GM18505 (cell line): ENCODE measurements around the gene ADGRG1.
"Not testable (repeated sequence)": the region's sequence is repeated elsewhere in the genome, so short reads cannot be mapped to it uniquely, and the experiment has no call there.

ENCODE experiments used
- ATAC-seq: cut with Tn5 transposase; IDR thresholded peaks from one replicate; pipeline ENCODE4 v1.9.1; 2021; ENCODE audit not compliant: unreplicated experiment
- POLR2A ChIP-seq: IDR thresholded peaks from 4 replicates; pipeline ENCODE4 v1.6.1; 2011; ENCODE audit warnings: borderline replicate concordance; ENCODE audit not compliant: insufficient read depth, insufficient read length; ENCODE audit errors: extremely low read depth

The ADGRG1 gene

DNA sequence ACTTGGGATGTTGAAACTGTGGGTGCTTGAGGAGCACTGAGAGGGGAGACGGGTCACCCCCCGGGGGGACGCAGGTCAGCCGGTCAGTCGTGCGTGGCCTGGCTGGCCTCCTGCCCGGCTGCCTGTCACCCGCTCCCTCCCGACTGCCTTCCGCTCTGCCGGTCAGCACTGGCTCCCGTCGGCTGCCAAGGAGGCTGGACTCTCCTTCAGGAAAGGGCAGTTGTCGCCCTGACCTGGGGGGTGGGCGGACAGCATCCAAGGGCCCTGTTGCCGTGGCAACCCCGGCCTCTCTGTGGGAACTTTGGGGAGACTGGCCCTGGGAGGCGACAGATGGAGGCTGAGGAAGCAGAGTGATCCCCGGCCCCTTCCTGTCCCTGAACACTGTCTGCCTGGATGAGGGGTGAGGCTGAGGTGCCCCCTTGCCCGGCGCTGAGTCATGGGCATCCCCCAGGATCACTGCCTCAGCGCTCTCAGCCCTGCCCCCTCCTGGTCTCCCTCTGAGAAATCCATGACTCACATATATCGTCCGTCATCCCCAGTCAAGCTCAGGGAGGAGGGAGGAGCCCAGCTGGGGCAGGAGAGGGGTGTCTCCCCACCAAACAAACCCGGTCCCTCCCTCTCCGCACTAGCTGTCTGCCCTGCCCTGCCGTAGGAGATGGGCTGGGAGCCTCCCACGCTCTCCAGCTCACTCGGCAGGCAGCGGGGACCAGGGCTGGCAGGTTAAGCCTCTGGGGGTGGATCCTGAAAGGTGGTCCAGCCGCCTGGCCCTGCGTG, at the start of gene ADGRG1:
Gene ADGRG1 (plus strand): TSS at position 623 of the 774 bp plus-strand sequence. CDS start 21,658 bp downstream, outside the sequence.
- no peak for ATAC-seq
- TF ChIP-seq POLR2A: no peak

DNA sequence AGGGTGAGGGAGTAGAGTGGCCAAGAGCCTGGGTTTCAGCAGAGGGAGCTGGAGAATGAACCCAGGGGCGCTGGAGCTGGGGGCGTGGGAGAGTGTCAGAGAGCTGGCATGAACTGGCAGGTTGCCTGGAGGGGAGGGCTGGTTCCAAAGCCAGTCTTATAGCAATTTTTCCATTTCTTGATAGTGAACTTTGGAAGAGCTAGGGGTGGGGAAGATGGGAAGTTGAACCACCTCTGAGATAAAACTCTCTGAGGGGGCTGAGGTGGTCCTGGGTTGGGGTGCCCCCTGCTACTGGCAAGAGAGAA, 49.1 kb upstream of the ADGRG1 start:
- TF ChIP-seq POLR2A: no peak

GRCh38 chr16:57585051-57585687, 43.3 kb upstream of the ADGRG1 start:
- no peak for ATAC-seq
- no peak for TF ChIP-seq POLR2A

More for the DNA sequence above, 49.1 kb upstream of the ADGRG1 start:
- no peak for ATAC-seq

DNA sequence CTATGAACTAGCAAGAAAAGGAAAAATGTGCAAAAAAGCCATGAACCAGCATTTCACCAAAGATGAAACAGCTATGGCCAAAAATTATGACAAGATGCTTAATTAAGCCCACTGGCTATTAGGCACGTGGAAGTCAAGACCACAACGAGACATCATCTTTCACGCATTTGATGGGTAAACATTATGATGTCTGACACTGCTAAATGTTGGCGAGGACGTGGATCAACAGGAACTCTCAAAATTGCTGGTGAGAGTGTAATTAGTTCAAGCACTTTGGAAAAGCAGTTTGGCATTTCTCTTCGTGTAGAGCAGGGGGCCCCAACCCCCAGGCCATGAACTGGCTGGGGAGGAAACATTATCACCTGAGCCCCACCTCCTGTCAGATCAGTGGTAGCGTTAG, 39.6 kb upstream of the ADGRG1 start:
- TF ChIP-seq POLR2A: no peak
- no peak for ATAC-seq

DNA sequence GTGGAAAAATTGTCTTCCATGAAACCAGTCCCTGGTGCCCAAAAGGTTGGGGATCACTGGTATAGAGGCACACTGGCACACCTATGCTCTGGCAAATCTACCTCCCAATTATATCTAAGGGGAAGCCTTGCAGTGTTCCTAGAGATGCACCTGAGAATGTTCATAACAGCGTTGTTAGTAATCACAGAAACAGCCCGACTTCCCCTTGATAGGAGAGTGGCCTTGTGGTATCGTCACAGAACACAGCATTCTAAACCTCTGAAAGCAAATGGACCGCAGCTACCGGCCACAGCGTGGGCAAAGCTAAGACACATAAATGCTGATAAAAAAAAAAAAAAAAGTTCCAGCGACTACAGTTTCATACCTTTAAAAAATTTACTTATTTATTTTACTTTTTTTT, 39.1 kb upstream of the ADGRG1 start:
- no peak for TF ChIP-seq POLR2A
- ATAC-seq: no peak

DNA sequence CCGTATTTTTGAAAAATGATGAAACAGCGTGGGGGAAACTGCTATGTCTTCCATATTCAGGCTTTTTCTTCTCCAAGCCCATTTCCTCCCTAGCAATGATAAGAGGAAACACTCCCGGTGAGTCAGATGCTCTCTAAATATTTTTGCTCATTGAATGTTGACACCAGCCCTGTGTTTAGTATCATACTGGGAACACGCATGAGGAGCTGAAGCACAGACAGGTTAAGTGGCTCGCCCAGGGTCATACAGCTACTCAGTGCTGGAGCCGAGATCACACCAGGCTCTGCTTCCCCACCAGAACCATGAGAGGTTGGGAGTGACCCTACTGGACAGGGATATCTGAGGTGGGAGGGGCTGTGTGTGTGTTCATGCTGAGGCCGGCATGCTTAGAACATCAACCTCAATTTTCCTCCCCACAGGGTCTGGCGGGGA, 37.8 kb upstream of the ADGRG1 start:
- ATAC-seq: no peak
- no peak for TF ChIP-seq POLR2A

DNA sequence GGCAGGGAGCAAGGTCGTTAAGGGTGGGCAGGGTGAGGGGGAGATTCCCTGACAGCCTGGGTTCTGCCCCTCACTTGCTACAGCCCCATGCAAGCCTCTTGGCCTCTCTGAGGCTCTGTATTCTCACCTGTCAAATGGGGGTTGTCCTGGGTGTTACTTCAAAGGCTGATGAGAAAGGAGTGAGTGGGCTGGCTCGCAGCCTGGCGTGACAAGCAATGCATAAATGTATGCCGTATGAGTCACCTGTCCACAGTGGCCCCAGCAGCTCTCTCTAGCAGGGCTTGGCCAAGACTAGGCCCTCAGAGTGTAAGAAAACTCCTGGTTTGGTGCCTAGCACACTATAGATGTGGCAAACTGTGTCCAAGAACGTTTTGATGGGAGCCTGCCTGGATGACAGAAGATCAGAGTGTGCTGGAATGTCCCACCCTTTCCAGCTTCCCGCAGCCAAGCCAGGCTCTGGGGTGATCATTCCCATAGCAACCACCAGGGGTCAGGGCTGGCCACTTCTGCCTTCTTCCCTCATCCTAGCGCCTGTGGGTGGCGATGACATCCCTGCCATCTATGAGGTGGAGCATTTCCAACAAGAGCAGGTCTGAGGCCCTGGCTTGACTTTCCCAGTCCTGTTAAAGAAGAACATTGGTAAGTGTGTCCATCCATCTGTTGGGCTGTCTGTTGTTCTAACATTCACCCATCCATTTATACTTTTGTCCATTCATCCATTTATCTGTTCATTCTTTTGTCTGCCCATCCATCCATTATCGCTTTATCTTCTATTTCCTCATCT, 37.2 kb upstream of the ADGRG1 start:
- no peak for TF ChIP-seq POLR2A
- ATAC-seq: peak; percentile 78

- no peak for TF ChIP-seq POLR2A
These were observed 36.5 kb upstream of the ADGRG1 start for GRCh38 chr16:57591870-57592485.

DNA sequence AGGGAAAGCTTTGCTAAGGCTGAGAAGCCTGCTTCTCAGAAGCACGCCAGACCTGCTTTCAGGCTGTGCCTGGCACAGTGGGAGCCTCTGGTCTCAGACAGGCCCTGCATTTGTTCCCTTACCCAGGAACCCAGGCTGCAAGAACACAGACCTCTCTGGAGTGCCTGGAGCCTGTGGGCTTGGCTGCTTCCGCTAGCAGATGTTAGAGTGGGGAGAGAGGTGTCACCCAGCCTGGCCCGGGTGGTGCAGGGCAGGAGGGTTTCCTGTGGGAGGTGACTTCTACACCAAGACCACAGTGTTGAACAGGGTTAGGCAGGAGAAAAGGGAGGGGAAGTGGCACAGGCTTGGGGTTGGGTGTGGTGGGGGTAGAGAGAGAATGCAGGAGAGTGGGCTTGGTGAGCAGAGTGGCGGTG, 35.8 kb upstream of the ADGRG1 start:
- no peak for ATAC-seq
- TF ChIP-seq POLR2A: no peak

More at GRCh38 chr16:57591870-57592485, 36.5 kb upstream of the ADGRG1 start:
- no peak for ATAC-seq

DNA sequence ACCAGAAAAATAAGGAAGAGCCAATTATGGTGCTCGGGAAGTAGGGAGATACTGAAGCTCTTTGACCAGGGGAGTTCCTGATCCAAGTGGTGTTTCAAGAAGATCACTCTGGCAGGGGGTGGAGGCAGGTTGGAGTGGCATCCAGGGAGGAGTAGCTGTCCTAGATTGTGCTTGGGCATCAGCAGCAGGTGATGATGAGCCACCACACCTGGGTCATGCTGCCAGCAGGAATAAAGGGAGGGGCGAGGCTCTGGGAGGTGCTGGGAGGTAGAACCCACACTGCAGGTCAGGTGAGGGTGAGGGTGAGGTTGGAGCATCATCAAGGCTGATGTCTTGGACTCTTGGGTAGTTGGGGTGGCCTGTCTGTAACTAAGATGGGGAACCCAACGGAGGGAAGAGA, 35.4 kb upstream of the ADGRG1 start:
- ATAC-seq: no peak
- TF ChIP-seq POLR2A: no peak

DNA sequence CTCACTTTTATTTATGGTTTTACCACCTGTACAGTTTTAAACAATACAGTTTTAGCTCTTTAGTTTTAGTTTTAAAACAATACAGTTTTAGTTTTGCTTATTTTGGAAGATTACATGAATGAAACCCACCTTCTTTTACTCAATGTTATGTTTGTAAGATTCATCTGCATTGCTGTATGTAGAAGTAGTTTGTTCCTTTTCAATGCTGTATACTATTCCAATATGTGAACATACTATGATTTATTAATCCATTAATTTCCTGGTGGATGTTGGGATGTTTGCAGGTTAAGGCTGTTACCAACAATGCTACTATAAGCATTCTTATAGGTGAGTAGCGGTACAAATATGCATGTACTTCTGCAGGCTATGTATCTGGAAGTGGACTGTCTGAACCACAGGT, 34.4 kb upstream of the ADGRG1 start:
- no peak for TF ChIP-seq POLR2A
- ATAC-seq: no peak

GRCh38 chr16:57594531-57595031, 33.8 kb upstream of the ADGRG1 start:
- ATAC-seq: no peak
- no peak for TF ChIP-seq POLR2A

DNA sequence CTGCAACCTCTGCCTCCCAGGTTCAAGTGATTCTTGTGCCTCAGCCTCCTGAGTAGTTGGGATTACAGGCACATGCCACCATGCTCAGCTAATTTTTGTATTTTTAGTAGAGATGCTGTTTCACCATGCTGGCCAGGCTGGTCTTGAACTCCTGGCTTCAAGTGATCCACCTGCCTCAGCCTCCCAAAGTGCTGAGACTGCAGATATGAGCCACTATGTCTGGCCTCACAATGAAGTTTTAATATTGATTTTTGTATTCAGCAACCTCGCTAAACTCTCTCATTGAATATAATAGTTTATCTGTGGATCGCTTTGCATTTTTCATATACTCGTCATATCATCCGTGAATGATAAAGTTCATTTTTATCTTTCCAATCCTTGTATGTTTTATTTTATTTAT, 32.2 kb upstream of the ADGRG1 start:
- not testable (repeated sequence) for ATAC-seq
